GM18502 (cell line): ENCODE results near the gene HELZ2.

Experiments used
- ATAC-seq: cut with Tn5 transposase; IDR thresholded peaks from one replicate; pipeline ENCODE4 v1.9.1; 2021; ENCODE audit warnings: mild to moderate bottlenecking; ENCODE audit not compliant: unreplicated experiment, poor library complexity

HELZ2 gene

DNA sequence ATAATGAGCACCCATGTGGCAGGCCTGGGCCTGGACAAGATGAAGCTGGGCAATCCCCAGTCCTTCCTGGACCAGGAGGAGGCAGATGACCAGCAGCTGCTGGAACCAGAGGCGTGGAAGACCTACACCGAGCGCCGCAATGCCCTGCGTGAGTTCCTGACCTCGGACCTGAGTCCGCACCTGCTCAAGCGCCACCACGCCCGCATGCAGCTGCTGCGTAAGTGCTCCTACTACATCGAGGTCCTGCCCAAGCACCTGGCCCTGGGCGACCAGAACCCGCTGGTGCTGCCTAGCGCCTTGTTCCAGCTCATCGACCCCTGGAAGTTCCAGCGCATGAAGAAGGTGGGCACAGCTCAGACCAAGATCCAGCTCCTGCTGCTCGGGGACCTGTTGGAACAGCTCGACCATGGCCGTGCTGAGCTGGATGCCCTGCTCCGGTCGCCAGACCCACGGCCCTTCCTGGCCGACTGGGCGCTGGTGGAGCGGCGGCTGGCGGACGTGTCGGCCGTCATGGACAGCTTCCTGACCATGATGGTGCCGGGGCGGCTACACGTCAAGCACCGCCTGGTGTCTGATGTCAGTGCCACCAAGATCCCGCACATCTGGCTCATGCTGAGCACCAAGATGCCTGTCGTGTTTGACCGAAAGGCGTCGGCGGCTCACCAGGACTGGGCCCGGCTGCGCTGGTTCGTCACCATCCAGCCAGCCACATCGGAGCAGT lies 18.2 kb downstream of the HELZ2 start:
- no peak for ATAC-seq

DNA sequence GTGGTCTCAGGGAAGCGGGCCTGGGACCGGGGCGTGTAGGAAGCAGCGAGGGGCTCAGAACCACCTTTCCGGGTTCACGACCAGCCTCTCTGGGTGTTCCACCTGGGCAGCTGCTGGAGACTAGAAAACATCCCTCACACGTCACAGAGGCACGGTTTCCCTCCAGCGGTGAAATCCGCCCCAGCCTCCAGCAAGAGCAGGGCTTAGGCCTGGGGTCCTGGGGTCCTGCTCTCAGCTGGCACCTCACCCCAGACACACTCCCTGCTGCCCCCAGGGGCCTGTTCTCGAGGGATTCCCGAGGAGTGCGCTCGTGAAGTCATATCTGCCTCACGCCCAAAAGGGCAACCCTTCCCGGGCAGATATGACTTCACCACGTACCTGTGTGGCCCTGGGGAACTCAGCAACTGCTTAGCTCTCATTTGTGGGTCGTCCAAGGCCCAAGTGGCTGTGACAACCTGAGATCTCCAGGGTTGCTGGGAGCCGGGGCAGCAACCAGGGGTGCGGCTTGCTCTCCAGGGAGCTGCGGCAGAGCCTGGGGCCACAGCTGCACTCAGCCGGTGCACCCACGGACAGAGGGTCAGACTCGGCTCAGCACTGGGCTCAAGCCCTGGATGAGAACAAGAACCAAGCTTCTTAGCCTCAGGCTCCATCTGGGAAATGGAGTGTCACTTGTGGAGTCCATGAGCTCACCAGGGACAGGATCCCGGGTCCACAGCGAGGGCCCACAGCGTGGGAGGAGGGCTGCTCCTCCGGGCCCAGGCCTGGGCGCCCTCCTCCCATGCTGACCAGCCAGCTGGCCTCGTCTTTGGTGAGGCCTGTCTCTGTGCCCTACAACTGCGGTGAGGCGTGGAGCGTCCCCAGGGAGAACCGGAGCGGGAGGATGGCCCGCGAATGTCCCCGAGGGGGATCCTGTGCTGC lies 19.4 kb downstream of the HELZ2 start:
- peak; percentile 6 for ATAC-seq

DNA sequence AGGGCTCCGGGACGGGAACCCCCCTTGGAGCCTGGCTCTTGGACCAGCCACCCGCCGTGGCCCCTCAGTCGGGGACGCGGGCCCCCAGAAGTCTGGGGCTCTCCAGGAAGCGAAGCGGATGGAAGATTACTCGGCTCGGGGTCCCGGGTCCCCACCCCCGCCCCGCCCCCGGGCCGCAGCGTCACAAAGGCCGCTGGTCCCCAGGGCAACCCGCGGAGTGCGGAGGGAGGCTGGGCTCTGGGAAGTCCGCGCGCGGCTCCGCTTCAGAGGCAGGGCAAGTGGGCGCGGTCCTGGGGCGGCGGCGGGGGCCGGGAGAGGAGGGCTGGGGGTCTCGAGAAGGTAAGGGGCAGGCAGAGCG lies 20.1 kb downstream of the HELZ2 start, which contains the start of gene FNDC11:
FNDC11 (plus strand) TSS at position 227 of the 358 bp plus-strand sequence. CDS start 1,505 bp downstream, outside the sequence.
- ATAC-seq, result peak; percentile 25

DNA sequence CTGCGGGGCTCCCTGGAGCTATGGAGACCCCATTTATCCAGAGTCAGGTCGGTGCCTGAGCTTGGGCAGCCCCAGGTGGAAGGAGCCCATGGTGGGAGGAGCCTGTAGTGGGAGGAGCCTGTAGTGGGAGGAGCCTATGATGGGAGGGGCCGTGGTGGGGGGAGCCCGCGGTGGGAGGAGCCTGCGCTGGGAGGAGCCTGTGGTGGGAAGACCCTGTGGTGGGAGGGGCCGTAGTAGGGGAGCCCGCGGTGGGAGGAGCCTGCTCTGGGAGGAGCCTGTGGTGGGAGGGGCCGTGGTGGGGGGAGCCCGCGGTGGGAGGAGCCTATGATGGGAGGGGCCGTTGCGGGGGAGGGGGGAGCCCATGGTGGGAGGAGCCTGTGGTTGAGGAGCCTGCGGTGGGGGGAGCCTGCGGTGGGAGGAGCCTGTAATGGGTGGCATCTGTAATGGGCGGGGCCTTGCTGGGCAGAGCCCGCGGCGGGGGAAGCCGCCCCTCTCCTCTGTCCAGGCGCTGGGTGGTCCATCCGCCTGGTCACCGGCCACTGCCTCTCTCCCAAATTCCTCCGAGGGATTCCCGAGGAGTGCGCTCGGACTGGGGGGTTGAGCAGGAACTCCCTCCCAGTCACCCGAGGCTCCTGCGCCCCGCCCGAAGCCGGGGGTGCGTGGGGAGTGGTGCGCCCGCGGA lies 20.6 kb downstream of the HELZ2 start:
- peak; percentile 54 for ATAC-seq

DNA sequence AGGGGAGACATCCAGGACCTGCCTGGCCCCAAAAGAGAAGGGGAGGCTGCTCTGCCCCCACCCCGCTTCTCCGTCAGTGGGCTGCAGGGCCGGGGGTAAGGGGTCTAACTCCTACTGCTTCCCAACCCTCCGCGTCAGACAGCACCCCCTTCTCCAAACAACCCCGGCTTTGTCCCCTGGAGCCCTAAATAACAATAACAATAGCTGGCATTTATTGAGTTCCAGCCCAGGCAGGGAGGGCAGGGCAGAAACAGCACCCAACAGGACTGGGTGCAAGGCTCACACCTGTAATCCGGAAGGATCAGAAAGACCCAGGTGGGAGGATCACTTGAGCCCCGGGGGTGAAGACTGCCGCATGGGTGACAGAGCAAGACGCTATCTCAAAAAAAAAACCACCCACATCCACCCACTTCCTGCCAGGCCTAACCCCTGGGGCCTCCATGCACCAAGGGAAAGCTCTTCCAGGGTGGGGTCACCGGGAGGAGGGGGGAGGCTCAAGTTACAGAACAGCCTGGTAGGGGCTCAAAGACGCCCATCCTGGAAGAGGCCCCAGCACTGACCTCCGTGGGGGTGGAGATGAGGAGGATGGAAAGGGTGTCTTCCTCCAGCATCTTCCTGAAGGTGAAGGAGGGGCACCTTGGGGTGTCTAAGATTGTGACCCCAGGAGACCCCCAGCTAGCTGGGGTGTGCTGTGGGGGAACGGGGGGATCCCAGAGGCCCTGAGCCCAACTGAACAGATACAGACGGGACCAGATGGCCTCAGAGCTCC lies 21.4 kb downstream of the HELZ2 start:
- ATAC-seq, result peak; percentile 42

DNA sequence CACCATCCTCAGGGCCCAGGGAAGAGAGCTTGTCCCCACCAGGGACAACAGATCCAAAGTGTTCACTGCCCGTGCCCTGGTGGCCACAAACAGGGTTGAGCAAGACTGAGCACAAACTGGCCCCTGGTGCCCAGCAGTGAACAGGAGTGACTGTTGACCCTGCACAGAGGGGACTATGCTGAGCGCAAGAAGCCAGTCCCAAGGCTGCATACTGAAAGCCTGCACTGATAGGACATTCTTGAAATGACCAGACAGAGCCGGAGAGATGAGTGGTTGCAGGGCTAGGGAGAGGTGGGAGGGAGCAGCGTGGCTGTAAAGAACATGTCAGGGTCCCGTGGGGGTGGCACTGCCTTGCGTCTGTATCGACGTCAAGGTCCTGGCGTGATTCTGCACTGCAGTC lies 23.0 kb downstream of the HELZ2 start:
- ATAC-seq, result no peak

DNA sequence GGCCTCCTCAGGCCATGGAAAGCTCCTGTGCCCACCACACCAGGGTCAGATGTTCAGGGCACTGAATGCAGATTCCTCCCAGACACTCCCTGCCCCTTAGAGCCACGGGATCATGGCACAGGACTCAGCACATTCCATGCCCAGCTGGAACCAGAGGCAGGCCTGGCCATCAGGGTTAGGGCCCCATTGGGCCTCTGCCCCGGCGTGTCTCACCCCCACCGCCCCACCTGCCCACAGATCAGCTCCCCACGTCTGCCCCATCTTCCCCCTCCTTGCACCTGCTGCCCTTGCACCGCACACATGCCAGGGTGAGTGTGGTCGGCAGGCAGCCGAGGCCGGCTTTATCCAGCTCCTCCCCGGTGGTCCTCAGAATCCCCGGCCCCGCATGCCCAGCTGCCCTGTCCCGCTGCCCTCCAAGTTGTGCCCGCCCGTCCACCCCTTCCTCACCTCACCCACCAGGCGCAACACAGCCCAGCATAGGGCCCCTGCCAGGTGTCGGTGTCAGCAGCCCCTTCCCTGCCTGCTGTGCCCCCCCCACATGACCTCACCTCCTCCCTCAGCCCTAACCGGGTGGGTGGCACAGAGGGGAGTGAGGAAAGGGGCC lies 24.3 kb downstream of the HELZ2 start:
- no peak for ATAC-seq

DNA sequence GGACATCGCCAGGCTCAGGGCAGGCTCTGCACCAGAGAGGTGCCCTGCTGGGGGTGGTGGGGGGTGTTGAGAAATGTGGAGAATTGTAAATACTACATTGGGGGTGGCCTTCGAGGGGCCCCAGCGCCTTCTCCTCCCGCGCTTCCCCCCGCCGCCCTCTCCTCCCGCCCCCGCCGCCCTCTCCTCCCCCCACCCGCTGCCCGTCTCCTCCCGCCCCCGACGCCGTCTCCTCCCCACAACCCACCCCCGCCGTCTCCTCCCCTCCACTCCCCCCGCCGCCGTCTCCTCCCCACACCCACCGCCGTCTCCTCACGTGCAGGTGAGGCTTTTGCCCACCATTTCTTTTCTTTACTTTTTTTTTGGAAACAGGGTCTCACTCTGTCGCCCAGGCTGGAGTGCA lies 25.0 kb downstream of the HELZ2 start:
- ATAC-seq, result no peak

DNA sequence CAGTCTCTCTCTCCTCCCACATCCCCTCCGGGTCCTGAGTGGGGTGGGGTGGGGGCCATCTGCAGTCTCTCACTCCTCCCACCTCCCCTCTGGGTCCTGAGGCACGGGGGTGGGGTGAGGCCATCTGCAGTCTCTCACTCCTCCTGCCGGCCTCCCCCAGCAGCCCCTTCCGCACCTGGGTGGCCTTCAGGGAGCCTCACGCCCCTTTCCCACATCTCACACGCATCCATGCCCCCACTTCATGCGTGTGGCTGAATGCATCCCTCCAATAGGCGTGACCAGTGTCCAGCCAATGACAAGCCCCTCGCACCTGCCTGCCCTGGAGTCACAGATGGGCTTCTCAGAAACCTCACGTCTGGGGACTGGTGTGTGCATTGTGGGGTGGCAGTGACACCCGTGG lies 25.5 kb downstream of the HELZ2 start:
- ATAC-seq, result no peak

DNA sequence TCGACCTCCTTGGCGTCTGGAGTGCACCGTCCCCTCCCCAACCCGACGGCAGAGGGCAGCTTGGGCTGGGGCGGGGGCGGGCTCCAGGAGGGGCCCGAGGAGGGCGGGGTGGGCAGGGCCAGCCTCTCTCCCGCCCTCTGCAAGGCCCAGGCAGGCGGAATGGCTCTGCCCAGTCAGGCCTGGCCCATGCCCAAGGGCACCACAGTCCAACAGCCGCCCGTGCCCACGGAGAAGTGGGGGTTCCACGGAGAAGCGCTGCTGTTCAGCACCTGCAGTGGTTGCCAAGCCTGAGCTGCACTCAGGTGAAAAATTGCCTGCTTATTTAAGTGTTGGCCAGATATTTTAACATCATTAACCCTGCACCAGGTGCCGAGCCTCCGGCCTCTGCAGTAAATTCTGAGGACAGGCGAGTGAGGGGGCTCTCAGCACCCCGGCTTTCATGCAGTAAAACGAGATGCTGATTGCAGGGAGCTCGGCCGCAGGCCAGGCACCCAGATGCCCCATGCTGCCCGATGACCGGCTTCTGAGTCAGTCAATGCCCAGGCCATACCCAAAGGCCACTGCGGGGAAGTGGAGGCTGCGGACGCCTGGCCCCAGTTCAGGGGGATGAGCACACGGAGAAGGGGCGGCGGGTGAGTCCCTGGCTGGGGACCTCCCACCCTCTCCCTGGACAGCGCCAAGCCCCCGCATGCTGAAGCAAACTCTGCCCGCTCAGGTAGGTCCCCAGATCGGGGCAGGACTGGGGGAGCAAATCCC lies 26.1 kb downstream of the HELZ2 start, which contains the start of gene SRMS:
SRMS (minus strand) TSS at position 25 of the 756 bp plus-strand sequence. CDS start 286 bp downstream, outside the sequence.
- ATAC-seq, result no peak

DNA sequence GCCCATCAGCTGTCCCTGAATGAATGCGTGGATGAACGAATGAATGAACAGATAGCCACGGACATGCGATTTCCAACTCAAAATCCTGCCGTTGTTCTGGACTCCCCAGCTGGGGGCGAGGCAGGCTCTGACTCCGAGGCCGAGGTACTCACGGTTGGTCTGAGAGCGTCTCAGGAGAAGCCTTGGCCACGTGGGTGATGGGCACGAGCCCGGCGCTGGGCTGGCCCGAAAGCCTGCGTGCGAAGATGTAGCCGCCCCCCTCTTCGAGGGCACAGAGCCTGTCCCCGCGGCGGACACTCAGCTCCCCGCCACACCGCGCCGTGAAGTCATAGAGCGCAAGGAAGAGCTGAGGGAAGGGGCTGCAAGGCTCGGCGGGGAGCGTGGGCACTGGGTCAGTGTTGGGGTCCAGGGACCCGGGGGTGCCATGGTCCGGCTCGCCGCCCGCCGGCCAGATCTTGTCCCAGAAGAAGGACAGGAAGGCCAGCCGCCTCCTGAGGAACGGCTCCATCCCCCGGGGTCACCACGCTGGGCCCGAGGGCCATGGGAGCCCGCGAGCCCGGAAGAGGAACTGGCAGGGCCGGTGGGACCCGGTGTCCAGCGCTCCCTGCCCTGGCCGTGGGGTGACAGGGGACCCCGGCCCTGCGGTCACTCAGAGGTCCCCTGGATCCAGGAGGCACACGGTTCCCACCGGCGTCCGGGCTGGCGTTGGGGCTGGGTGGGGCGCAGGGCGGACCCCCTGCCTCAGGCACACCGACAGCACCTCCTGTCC lies 26.9 kb downstream of the HELZ2 start:
- ATAC-seq, result no peak

DNA sequence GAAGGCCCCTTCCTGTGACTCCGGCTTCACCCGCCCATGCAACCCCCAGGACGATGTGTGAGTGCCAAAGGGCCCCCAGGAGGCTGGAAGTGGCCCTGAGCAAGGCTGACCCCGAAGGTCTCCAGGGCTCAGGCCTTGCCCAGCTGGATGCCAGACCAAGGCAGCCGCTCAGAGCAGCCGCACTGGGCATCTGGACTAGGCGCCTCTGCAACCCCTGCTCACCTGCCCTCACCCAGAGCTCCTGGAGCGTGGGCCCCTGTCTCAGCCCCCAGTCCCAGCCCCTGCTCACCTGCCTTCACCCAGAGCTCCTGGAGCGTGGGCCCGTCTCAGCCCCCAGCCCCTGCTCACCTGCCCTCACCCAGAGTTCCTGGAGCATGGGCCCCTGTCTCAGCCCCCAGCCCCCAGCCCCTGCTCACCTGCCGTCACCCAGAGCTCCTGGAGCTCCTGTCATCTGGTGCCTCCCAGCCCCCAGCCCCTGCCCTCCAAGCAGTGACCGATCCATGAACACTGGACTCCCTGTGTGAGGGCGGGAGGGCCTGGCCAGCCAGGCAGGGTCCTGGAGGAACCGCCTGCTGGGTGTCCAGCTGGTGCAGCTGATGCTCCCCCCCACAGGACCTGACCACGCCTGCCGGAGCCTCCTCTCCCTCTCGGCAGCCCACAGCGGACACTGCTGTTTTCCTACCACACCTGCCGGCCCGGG lies 27.6 kb downstream of the HELZ2 start:
- no peak for ATAC-seq

DNA sequence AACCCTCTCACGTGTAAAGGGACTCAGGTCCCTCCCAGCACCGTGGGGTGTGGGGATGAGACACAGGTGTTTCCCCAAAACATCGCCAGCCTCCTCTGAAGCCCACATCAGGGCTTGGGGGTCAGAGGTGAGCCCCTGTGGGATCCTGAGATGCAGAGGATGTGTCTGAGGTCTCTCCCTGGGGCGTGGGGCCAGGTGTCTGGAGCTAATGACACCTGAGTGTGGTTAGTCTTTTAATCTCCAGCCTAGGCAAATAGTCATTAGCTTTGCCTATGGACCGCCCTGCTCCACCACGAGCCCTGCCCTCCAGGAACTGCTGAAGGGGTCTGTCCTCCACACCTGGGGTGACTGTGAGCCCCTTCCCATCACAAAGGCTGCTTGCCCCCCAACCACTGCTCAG lies 28.2 kb downstream of the HELZ2 start:
- ATAC-seq, result no peak

DNA sequence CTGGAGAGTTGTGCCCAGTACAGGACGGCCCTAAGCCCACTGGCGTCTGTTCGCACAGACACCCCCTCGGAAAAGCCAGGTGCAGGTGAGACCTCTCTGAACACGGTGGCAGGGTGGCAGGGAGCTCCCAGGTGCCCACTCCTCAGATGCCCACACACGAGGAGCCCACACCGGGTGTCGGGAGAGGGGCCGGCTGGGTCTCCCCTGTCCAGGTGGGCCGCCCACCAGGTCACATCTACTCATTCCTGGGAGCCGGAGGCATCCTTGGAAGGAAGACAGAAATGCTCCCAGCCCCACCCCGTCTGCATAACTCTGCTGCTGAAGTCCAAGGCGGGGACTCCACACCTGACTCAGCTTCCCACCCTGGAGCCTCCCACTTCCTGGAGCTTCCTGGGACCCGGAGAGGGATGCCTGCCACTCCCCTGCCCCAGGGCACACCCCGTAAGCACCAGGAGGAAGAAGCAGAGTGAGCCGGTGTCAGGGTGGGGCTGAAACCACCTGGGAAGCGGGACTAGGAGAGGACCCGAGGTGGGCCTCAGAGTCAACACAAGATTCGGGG lies 29.0 kb downstream of the HELZ2 start:
- no peak for ATAC-seq

DNA sequence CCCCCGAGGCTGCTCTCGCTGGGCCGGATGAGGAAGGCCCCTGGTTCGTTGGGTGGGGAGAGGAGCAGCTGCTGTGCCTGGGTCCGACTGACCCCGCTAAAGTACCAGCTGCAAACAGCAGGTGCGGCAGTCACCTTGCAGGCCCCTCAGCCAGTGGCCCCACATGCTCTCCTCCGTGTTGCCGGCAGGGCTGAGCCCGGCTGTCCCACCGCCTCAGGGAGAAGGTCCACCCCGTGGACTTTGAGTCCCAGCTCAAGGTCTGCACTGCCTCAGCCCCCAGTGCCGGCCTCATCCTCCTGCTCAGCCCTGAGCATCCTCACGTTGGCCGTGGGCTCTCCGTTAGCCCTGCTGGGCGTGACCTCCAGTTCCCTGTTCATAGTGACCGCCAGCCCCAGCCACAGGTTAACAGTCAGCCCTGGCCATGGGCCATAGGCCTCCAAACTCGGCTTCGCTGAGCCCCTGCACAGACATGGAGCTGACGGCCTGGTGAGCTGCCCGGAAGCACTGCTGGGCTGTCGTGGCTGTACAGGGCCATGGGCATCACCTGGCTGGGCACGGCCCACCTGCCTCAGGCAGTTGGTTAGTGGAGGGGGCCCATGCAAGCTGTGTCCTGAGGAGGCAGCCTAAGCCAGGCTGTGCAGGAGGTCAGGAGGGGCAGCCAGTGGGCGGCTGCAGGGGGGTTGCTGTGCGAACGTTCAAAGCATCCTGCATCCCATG lies 29.6 kb downstream of the HELZ2 start:
- no peak for ATAC-seq

DNA sequence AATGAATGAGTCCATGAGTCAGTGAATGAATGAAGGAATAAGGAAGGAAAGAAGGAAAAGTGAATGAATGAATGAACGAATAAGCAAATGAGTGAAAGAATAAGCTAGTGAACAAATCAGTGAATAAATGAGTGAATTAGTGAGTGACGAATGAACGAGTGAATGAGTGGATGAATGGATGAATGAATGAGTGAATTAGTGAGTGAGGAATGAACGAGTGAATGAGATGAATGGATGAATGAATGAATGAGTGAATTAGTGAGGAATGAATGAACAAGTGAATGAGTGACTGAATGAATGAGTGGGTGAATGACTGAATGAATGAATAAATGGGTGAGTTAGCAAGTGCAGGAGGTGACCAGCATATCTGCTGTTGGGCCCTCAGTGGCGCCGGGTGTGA lies 30.3 kb downstream of the HELZ2 start:
- ATAC-seq, result no peak

DNA sequence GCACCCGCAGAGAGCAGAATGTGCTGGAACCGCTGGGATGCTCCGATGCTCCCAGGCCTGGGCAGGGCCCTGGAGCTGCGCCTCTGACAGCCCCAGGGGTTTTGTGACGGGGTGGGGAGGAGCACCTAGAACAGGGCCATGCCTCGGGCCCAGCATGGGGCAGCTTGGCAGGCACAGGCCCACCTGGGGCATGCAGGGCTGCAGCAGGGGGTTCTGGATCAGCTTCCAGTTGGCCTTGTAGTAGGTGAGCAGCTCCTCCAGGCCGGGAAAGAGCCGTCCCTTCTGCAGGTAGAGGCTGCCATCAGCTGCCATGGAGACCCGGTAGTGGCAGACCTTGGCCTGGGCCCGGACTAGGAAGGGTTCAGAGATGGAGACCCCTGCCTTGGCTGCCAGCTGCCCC lies 30.9 kb downstream of the HELZ2 start:
- ATAC-seq, result no peak
